ENCODE data around the gene CLEC4A. TPM values are rescaled to one million over a fixed set of nuclear protein-coding genes. Genes with fewer than 3 reads are reported as not detected.

Gene CLEC4A
- total and polyA plus RNA-seq, 2 of the 8 experiments (the other 6 are each of a cell fraction or from before 2014, with no cell fraction given) = 0.41 to 0.44 TPM

GRCh38 chr12:8099235-8099634, 24.2 kb upstream of the CLEC4A start:
- H3K9ac ChIP-seq (replicated peaks in 1 of 4; ENCODE audit: extremely low read depth in 1 of 4, low read depth in 3 of 4, low read length in 3 of 4) = no peak overlapping the region
- no peak overlapping the region for H4K91ac ChIP-seq (replicated peaks; ENCODE audit: insufficient read length, low read length)
- H3K4me3 ChIP-seq (ENCODE audit: extremely low read depth in 1 of 4, insufficient read depth in 2 of 4, low read depth in 3 of 4, low read length in 4 of 4) = no peak overlapping the region
- H3K23ac ChIP-seq (ENCODE audit: insufficient read length) = no peak overlapping the region
- H2BK120ac ChIP-seq (replicated peaks; ENCODE audit: low read depth, low read length) = no peak overlapping the region
- H3K56ac ChIP-seq (replicated peaks; ENCODE audit: insufficient read length, low read depth, low read length) = no peak overlapping the region
- DNase-seq (ENCODE audit: low read depth in 1 of 2, low spot score in 2 of 2) (no peak), FAIRE-seq (no peak)
- ChIA-PET CTCF (ENCODE audit: partially characterized antibody) (interaction anchor here (0.6 to 1.2 kb wide), 4 partner anchors 10 to 116 kb away, joined by 3 read pairs; no protein-coding TSS in a partner anchor), POLR2A (ENCODE audit: partially characterized antibody) (interaction anchor here (0.9 to 1.4 kb wide), 2 partner anchors 11 to 1788 kb away, joined by 3 to 5 read pairs; no protein-coding TSS in a partner anchor)
- H4K20me1 ChIP-seq (replicated peaks in 1 of 2; ENCODE audit: control insufficient read depth in 1 of 2, insufficient read depth in 2 of 2, low read length in 2 of 2) = no peaks in the 10 kb centered on the region
- H2AK5ac ChIP-seq (ENCODE audit: low read depth, low read length) = no peak overlapping the region
- no peak overlapping the region for H4K8ac ChIP-seq (ENCODE audit: extremely low read depth, insufficient read depth, low read length)
- H2AFZ ChIP-seq (ENCODE audit: low read length) = no peak overlapping the region
- no peaks in the 10 kb centered on the region for H3K27me3 ChIP-seq (replicated peaks in 1 of 4; ENCODE audit: control insufficient read depth in 3 of 4, extremely low read depth in 1 of 4, insufficient read depth in 3 of 4, low read length in 3 of 4)
- no peak overlapping the region for H2BK5ac ChIP-seq (ENCODE audit: low read depth, low read length)
- H3K36me3 ChIP-seq (ENCODE audit: control insufficient read depth in 2 of 4, insufficient read depth in 4 of 4, low read length in 3 of 4) = peaks cover 0 to 13% (median 8%) of the 10 kb centered on the region in 4 experiments; a peak in 5 of 8 replicates
- no peaks in the 10 kb centered on the region for H3K4me1 ChIP-seq (replicated peaks in 1 of 4; ENCODE audit: control insufficient read depth in 3 of 4, insufficient read depth in 4 of 4, low read length in 3 of 4)
- 96% methylated on average over 3 of the region's 3 CpGs; no CpG with 5 or more reads in 1 of the 2 experiments for WGBS, 2 experiments (ENCODE audit: extremely low coverage in 1 of 2, insufficient coverage in 1 of 2, insufficient read length in 1 of 2, insufficient replicate concordance in 2 of 2, low coverage in 1 of 2, low lambda C conversion rate in 2 of 2, missing lambda C conversion rate in 1 of 2)
- no peaks in the 10 kb centered on the region for H3K23me2 ChIP-seq (ENCODE audit: low read depth, low read length)
- H3K27ac ChIP-seq (ENCODE audit: low read depth, low read length) = no peak overlapping the region
- H3K9me3 ChIP-seq (ENCODE audit: insufficient read depth in 2 of 2, low read depth in 1 of 2, low read length in 1 of 2) = no peaks in the 10 kb centered on the region
- no peak overlapping the region for H3K18ac ChIP-seq (ENCODE audit: extremely low read depth, low read length)
- H2BK12ac ChIP-seq (ENCODE audit: low read depth, low read length) = no peak overlapping the region
- H2BK20ac ChIP-seq (ENCODE audit: low read length) = no peak overlapping the region
- no peak overlapping the region for H3K14ac ChIP-seq (ENCODE audit: insufficient read length)
- no peaks in the 10 kb centered on the region for H3K79me1 ChIP-seq (ENCODE audit: low read depth, low read length)
- no peaks in the 10 kb centered on the region for H3K79me2 ChIP-seq (ENCODE audit: control insufficient read depth in 1 of 2, insufficient read depth in 2 of 2, low read length in 2 of 2)
- no peak overlapping the region for H2BK15ac ChIP-seq (ENCODE audit: low read length)
- no peak overlapping the region for H4K5ac ChIP-seq (ENCODE audit: insufficient read length, low read depth, low read length)
- H3K4me2 ChIP-seq (ENCODE audit: insufficient read depth in 1 of 2, low read depth in 2 of 2, low read length in 2 of 2) = no peak overlapping the region
- no peak overlapping the region for H3K4ac ChIP-seq (replicated peaks; ENCODE audit: insufficient read length, low read depth, low read length)
- TF ChIP-seq GTF2F1 (IDR thresholded peaks at IDR 0.05; ENCODE audit: borderline replicate concordance, low read depth, low read length) = no peak
- TF ChIP-seq POLR2A (IDR thresholded peaks at IDR 0.05; ENCODE audit: control extremely low read depth in 1 of 2, low read depth in 2 of 2, low read length in 2 of 2) = no peak
- TF ChIP-seq NRF1 (IDR thresholded peaks at IDR 0.05; ENCODE audit: low read depth, low read length) = no peak
- TF ChIP-seq SP1 (IDR thresholded peaks at IDR 0.05; ENCODE audit: low read depth, low read length) = no peak
- TF ChIP-seq TEAD4 (IDR thresholded peaks at IDR 0.05; ENCODE audit: low read depth, low read length) = no peak
